Esophagus squamous epithelium (tissue), 4 donors: ENCODE data around the gene RRP15.

Experiments used
- CTCF ChIP-seq, 6 experiments: fragments of 450-650 bp in 4 of 6; fragments of 200-600 bp in 2 of 6; sonication (generic) in 2 of 6; IDR thresholded peaks; one replicate each; pipeline ENCODE4 v1.5.1; 2016 to 2019; ENCODE audit warnings: antibody characterized with exemption in 6 of 6, mild to moderate bottlenecking in 4 of 6, moderate library complexity in 4 of 6
- POLR2A ChIP-seq, 4 donors: fragments of 450-650 bp; IDR thresholded peaks; one replicate each; pipeline ENCODE4 v1.6.1; 2017; ENCODE audit warnings: antibody characterized with exemption in 4 of 4, mild to moderate bottlenecking in 4 of 4, moderate library complexity in 3 of 4

- TF ChIP-seq POLR2A (IDR thresholded peaks at IDR 0.05): no peak
- no peak for TF ChIP-seq CTCF (IDR thresholded peaks at IDR 0.05)
Observed at GRCh38 chr1:218357893-218358232, 72.8 kb downstream of the RRP15 start.
